H1 (cell line): ENCODE results near the gene USH1G. TPM values are rescaled to one million over a fixed set of nuclear protein-coding genes. Genes with fewer than 3 reads are reported as not detected.
A peak's percentile ranks its signal among the peaks of the same experiment; 100 is the strongest.

ENCODE experiments used
- CTCF ChIA-PET: fragments of 300-600 bp; sonication (Branson Sonifier 250); formaldehyde crosslinking; loops from one replicate; lab custom pipeline; 2021; ENCODE audit not compliant: partially characterized antibody; lab: Charles Lee
- POLR2A ChIA-PET: fragments of 300-600 bp; sonication (Branson Sonifier 250); formaldehyde crosslinking; loops from one replicate; lab custom pipeline; 2021; ENCODE audit warnings: inconsistent platforms; ENCODE audit not compliant: partially characterized antibody; lab: Charles Lee
- DNase-seq, 2 experiments: peaks; one replicate each; pipeline versions ENCODE4 v3.0.0 to v3.0.0-alpha.2; 2010 to 2022; ENCODE audit warnings: low spot score in 2 of 2, low read depth in 1 of 2, mixed read lengths in 1 of 2
- FAIRE-seq: peaks from 2 replicates; lab custom pipeline; 2011; peaks lifted over from hg19 to GRCh38; lab: Jason Lieb, UNC
- H2AFZ ChIP-seq: 2 replicates; pipeline ENCODE4 v1.8.1; 2012; ENCODE audit warnings: low read length, inconsistent platforms
- H2AK5ac ChIP-seq: 2 replicates; pipeline ENCODE4 v1.6.1; 2013; ENCODE audit warnings: low read depth, low read length
- H2BK120ac ChIP-seq: replicated peaks from 2 replicates; pipeline ENCODE3; 2013; ENCODE audit warnings: low read depth, low read length, inconsistent platforms
- H2BK12ac ChIP-seq: 2 replicates; pipeline ENCODE4 v1.6.1; 2013; ENCODE audit warnings: low read depth, low read length
- H2BK15ac ChIP-seq: 2 replicates; pipeline ENCODE4 v1.6.1; 2013; ENCODE audit warnings: low read length
- H2BK20ac ChIP-seq: 2 replicates; pipeline ENCODE4 v1.6.1; 2013; ENCODE audit warnings: low read length
- H2BK5ac ChIP-seq: 2 replicates; pipeline ENCODE4 v1.6.1; 2013; ENCODE audit warnings: low read depth, low read length
- H3K14ac ChIP-seq: 2 replicates; pipeline ENCODE4 v1.6.1; 2013; ENCODE audit warnings: inconsistent platforms; ENCODE audit not compliant: insufficient read length
- H3K18ac ChIP-seq: 2 replicates; pipeline ENCODE4 v1.6.1; 2013; ENCODE audit warnings: low read length; ENCODE audit errors: extremely low read depth
- H3K23ac ChIP-seq: 2 replicates; pipeline ENCODE4 v1.6.1; 2013; ENCODE audit warnings: inconsistent platforms; ENCODE audit not compliant: insufficient read length
- H3K23me2 ChIP-seq: 2 replicates; pipeline ENCODE4 v1.6.1; 2013; ENCODE audit warnings: low read depth, low read length
- H3K27ac ChIP-seq: 2 replicates; pipeline ENCODE4 v1.6.1; 2011; ENCODE audit warnings: low read depth, low read length, inconsistent platforms
- H3K27me3 ChIP-seq, 4 experiments: replicated peaks in 1 of 4; 1 replicate in 1 of 4; 2 replicates in 3 of 4; pipeline versions ENCODE4 v1.6.1 to v1.8.1; 2011 to 2013; ENCODE audit warnings: low read length in 3 of 4, mild to moderate bottlenecking in 3 of 4, inconsistent platforms in 2 of 4, mixed read lengths in 2 of 4, moderate library complexity in 1 of 4; ENCODE audit not compliant: control insufficient read depth in 3 of 4, insufficient read depth in 3 of 4; ENCODE audit errors: extremely low read depth in 1 of 4
- H3K36me3 ChIP-seq, 4 experiments: 2 replicates each; pipeline versions ENCODE4 v1.6.1 to v1.8.1; 2011 to 2013; ENCODE audit warnings: mild to moderate bottlenecking in 4 of 4, low read length in 3 of 4, moderate library complexity in 2 of 4, control low read depth in 1 of 4, inconsistent platforms in 1 of 4; ENCODE audit not compliant: insufficient read depth in 4 of 4, control insufficient read depth in 2 of 4
- H3K4ac ChIP-seq: replicated peaks from 2 replicates; pipeline ENCODE3; 2013; ENCODE audit warnings: low read length, low read depth, mixed read lengths, inconsistent platforms; ENCODE audit not compliant: insufficient read length
- H3K4me1 ChIP-seq, 4 experiments: replicated peaks in 1 of 4; 1 replicate in 1 of 4; 2 replicates in 3 of 4; pipeline versions ENCODE4 v1.6.1 to v1.8.1; 2011 to 2013; ENCODE audit warnings: low read length in 3 of 4, inconsistent platforms in 2 of 4, mixed read lengths in 1 of 4; ENCODE audit not compliant: insufficient read depth in 4 of 4, control insufficient read depth in 3 of 4
- H3K4me2 ChIP-seq, 2 experiments: 2 replicates each; pipeline versions ENCODE4 v1.6.1 to v1.8.1; 2011 to 2013; ENCODE audit warnings: low read depth in 2 of 2, low read length in 2 of 2, control low read depth in 1 of 2, inconsistent platforms in 1 of 2, mild to moderate bottlenecking in 1 of 2; ENCODE audit not compliant: insufficient read depth in 1 of 2
- H3K4me3 ChIP-seq, 4 experiments: fragments of 200-600, 300-600 bp in 1 of 4; sonication (generic), shearing (Covaris generic), sonication (Bioruptor Twin) in 1 of 4; 2 replicates each; pipeline versions ENCODE4 v1.5.1 to v1.8.1; 2011 to 2016; ENCODE audit warnings: low read length in 4 of 4, low read depth in 3 of 4, control low read depth in 2 of 4, inconsistent platforms in 2 of 4, mild to moderate bottlenecking in 2 of 4, mixed read lengths in 1 of 4, moderate library complexity in 1 of 4; ENCODE audit not compliant: insufficient read depth in 2 of 4; ENCODE audit errors: extremely low read depth in 1 of 4
- H3K56ac ChIP-seq: replicated peaks from 2 replicates; pipeline ENCODE3; 2013; ENCODE audit warnings: low read depth, mild to moderate bottlenecking, mixed read lengths, low read length, inconsistent platforms; ENCODE audit not compliant: insufficient read length
- H3K79me1 ChIP-seq: 2 replicates; pipeline ENCODE4 v1.6.1; 2013; ENCODE audit warnings: low read depth, low read length, control low read depth
- H3K79me2 ChIP-seq, 2 experiments: 2 replicates each; pipeline versions ENCODE4 v1.6.1 to v1.8.1; 2012 to 2013; ENCODE audit warnings: low read length in 2 of 2, mild to moderate bottlenecking in 2 of 2, inconsistent platforms in 1 of 2; ENCODE audit not compliant: insufficient read depth in 2 of 2, control insufficient read depth in 1 of 2
- H3K9ac ChIP-seq, 4 experiments: replicated peaks in 1 of 4; 1 replicate in 1 of 4; 2 replicates in 3 of 4; pipeline versions ENCODE4 v1.6.1 to v1.8.1; 2011 to 2013; ENCODE audit warnings: low read depth in 3 of 4, low read length in 3 of 4, control low read depth in 2 of 4, mild to moderate bottlenecking in 2 of 4, moderate library complexity in 2 of 4, inconsistent platforms in 1 of 4; ENCODE audit errors: extremely low read depth in 1 of 4
- H3K9me3 ChIP-seq, 2 experiments: 2 replicates each; pipeline versions ENCODE4 v1.6.1 to v1.8.1; 2012 to 2013; ENCODE audit warnings: mild to moderate bottlenecking in 2 of 2, moderate library complexity in 2 of 2, control low read depth in 1 of 2, inconsistent platforms in 1 of 2, low read depth in 1 of 2, low read length in 1 of 2, mixed read lengths in 1 of 2; ENCODE audit not compliant: insufficient read depth in 2 of 2
- H4K20me1 ChIP-seq, 2 experiments: replicated peaks in 1 of 2; 2 replicates each; pipeline versions ENCODE3 to v1.8.1; 2011 to 2013; ENCODE audit warnings: inconsistent platforms in 2 of 2, low read length in 2 of 2, mild to moderate bottlenecking in 1 of 2; ENCODE audit not compliant: insufficient read depth in 2 of 2, control insufficient read depth in 1 of 2
- H4K5ac ChIP-seq: 2 replicates; pipeline ENCODE4 v1.6.1; 2013; ENCODE audit warnings: low read length, low read depth, mixed read lengths, inconsistent platforms; ENCODE audit not compliant: insufficient read length
- H4K8ac ChIP-seq: 2 replicates; pipeline ENCODE4 v1.8.0; 2013; ENCODE audit warnings: mild to moderate bottlenecking, moderate library complexity, low read length, inconsistent platforms; ENCODE audit not compliant: insufficient read depth; ENCODE audit errors: extremely low read depth
- H4K91ac ChIP-seq: replicated peaks from 2 replicates; pipeline ENCODE3; 2013; ENCODE audit warnings: low read length, mixed read lengths, inconsistent platforms; ENCODE audit not compliant: insufficient read length
- BCL11A ChIP-seq, 2 experiments: IDR thresholded peaks; one replicate each; pipeline ENCODE4 v1.6.1; 2011; ENCODE audit warnings: low read depth in 2 of 2, low read length in 2 of 2, mild to moderate bottlenecking in 2 of 2
- CBX8 ChIP-seq: fragments of 300-800, 300-1000 bp; sonication (generic); IDR thresholded peaks from 2 replicates; pipeline ENCODE4 v1.7.1; 2016; ENCODE audit warnings: low read depth, low read length, borderline replicate concordance
- CEBPB ChIP-seq: IDR thresholded peaks from 2 replicates; pipeline ENCODE4 v1.6.1; 2012; ENCODE audit warnings: low read depth, low read length
- CHD1 ChIP-seq: IDR thresholded peaks from 2 replicates; pipeline ENCODE4 v1.6.1; 2012; ENCODE audit warnings: low read depth, low read length, improper control_type of control experiment
- CREB1 ChIP-seq: IDR thresholded peaks from 2 replicates; pipeline ENCODE4 v1.6.1; 2012; ENCODE audit warnings: inconsistent platforms
- JUN ChIP-seq: IDR thresholded peaks from 2 replicates; pipeline ENCODE4 v1.6.1; 2011; ENCODE audit warnings: low read depth, mild to moderate bottlenecking, improper control_type of control experiment, low read length
- JUND ChIP-seq: IDR thresholded peaks from 2 replicates; pipeline ENCODE4 v1.6.1; 2011; ENCODE audit warnings: mild to moderate bottlenecking, improper control_type of control experiment, low read length
- KDM4A ChIP-seq: IDR thresholded peaks from one replicate; pipeline ENCODE4 v1.7.1; 2012; ENCODE audit warnings: low read depth, mild to moderate bottlenecking, moderate library complexity, low read length, inconsistent platforms; ENCODE audit not compliant: severe bottlenecking
- POLR2AphosphoS5 ChIP-seq: IDR thresholded peaks from 2 replicates; pipeline ENCODE4 v1.6.1; 2011; ENCODE audit warnings: low read depth, low read length
- SAP30 ChIP-seq: fragments of 300-600 bp; sonication (generic); IDR thresholded peaks from 2 replicates; pipeline ENCODE4 v1.7.1; 2012; ENCODE audit warnings: low read length, moderate library complexity, mild to moderate bottlenecking, inconsistent platforms; ENCODE audit not compliant: insufficient read depth, insufficient replicate concordance
- SRF ChIP-seq: IDR thresholded peaks from 2 replicates; pipeline ENCODE4 v1.6.1; 2011; ENCODE audit warnings: mild to moderate bottlenecking, low read depth, low read length, moderate library complexity
- WGBS, 2 experiments: shearing (Covaris generic) in 1 of 2; methylation state at CpG; one replicate each; pipeline versions ENCODE4 v1.1.6 to v1.1.7; 2013 to 2015; ENCODE audit warnings: low lambda C conversion rate in 2 of 2, mixed read lengths in 2 of 2, inconsistent platforms in 1 of 2, low coverage in 1 of 2, missing lambda C conversion rate in 1 of 2; ENCODE audit not compliant: insufficient replicate concordance in 2 of 2, insufficient coverage in 1 of 2, insufficient read length in 1 of 2; ENCODE audit errors: extremely low coverage in 1 of 2, missing lambda C conversion rate in 1 of 2; 5-methylcytosine and 5-hydroxymethylcytosine counted together
- polyA plus RNA-seq, 7 experiments: library from polyadenylated mRNA; depleted of rRNA in 3 of 7; stranded (reverse) in 5 of 7; unstranded in 2 of 7; fragments of >200 nt in 5 of 7; fragments of 200-250 nt in 2 of 7; gene quantifications; 1 replicate in 5 of 7; 2 replicates in 1 of 7; 4 replicates in 1 of 7; pipeline versions ENCODE4 v1.2.1 to v1.2.3, GENCODE V29; 2011 to 2013; ENCODE audit warnings: missing spikeins in 2 of 7, mixed read lengths in 2 of 7
- total RNA-seq: library from RNA; stranded (reverse); fragmentation: NEBNext Ultra II Directional; extraction: Animal tissue kit (Norgen Biotek cat#: 25700); gene quantifications from 2 replicates; pipeline ENCODE4 v1.2.1, GENCODE V29; 2021
- TF ChIP-seq, protein P1 (sequence below): IDR thresholded peaks from 2 replicates; pipeline ENCODE4 v1.6.1; 2012; ENCODE audit warnings: inconsistent platforms

The USH1G gene
- total and polyA plus RNA-seq, 2 of the 8 experiments (the other 6 are each of a cell fraction or from before 2014, with no cell fraction given): 1.6 to 4.3 TPM

DNA sequence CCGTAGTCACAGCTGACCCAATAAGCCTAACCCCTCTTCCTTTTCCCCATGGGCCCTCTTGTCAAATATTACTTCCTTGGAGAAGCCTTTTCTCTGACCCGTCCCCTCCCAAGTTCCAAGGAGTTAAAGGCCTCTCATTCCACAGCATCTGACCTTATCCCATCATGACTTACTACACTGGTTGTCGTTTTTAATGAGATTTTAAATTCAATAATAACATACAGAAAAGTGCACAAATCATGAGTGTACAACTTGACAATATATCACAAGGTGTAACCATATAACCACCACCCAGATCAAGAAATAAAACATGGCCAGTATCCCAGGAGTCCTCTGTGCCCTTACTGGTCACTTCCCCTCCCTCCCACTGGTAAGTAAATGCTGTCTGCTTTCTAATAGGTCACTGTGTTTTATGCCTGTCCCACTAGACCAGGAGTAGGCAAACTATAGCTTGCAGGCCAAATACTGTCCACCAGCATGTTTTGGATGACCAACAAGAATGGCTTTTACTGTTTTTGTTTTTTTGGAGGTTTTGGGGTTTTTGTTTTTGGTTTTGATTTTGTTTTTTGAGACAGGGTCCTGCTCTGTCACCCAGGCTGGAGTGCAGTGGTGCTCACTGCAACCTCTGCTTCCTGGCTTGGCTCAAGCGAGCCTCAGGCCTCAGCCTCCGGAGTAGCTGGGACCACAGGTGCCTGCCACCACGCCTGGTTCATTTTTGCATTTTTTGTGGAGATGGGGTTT lies 49.0 kb downstream of the USH1G start:
- ChIA-PET POLR2A (interaction anchor here (0.6 to 2.6 kb wide), 19 partner anchors 8 to 336 kb away, joined by 3 to 17 read pairs (median 4); partner anchors contain the start of gene SLC16A5), CTCF (interaction anchor here (1.0 to 81.0 kb wide), 6 partner anchors 14 to 88 kb away, joined by 3 to 2981 read pairs (median 6); partner anchors contain the start of genes GRIN2C, NAT9 and OTOP2)
- Histone ChIP-seq H3K27me3 (peaks cover 0 to 3% (median 0%) of the 10 kb centered on the region in 4 experiments; a peak in 2 of 7 replicates), H3K23ac (no peak overlapping the region), H3K27ac (peak overlapping the region; percentile 90; the same call in 1 of the 2 replicates), H3K36me3 (no peaks in the 10 kb centered on the region), H3K56ac (no peak overlapping the region), H3K4me1 (peaks cover 0 to 14% (median 6%) of the 10 kb centered on the region in 4 experiments; a peak in 6 of 7 replicates), H4K5ac (no peak overlapping the region), H3K4me2 (peak overlapping the region; percentile 63 to 100), H3K14ac (no peak overlapping the region), H4K91ac (no peak overlapping the region), H3K9ac (peak overlapping the region; percentile 77 to 98 (median 90)), H2BK120ac (no peak overlapping the region), H2AK5ac (no peak overlapping the region), H3K79me1 (peaks cover 7% of the 10 kb centered on the region; the same call in 1 of the 2 replicates), H2AFZ (no peak overlapping the region), H2BK20ac (no peak overlapping the region), H4K20me1 (no peaks in the 10 kb centered on the region), H3K9me3 (no peaks in the 10 kb centered on the region), H4K8ac (no peak overlapping the region), H3K4ac (no peak overlapping the region), H3K4me3 (peak overlapping the region; percentile 69 to 99 (median 81)), H3K18ac (no peak overlapping the region; the same call in 1 of the 2 replicates), H2BK5ac (no peak overlapping the region), H2BK12ac (no peak overlapping the region), H3K23me2 (peaks cover 10% of the 10 kb centered on the region), H2BK15ac (no peak overlapping the region), H3K79me2 (no peaks in the 10 kb centered on the region; a peak in 1 of 4 replicates)
- DNase-seq (no peak), FAIRE-seq (no peak)
- WGBS, 2 experiments: 65% methylated on average over 6 of the region's 6 CpGs; no CpG with 5 or more reads in 1 of the 2 experiments
- no peak for TF ChIP-seq CBX8
- TF ChIP-seq CHD1: no peak
- no peak for TF ChIP-seq SAP30
- TF ChIP-seq KDM4A: no peak
- TF ChIP-seq JUND: no peak
- TF ChIP-seq, protein P1, sequence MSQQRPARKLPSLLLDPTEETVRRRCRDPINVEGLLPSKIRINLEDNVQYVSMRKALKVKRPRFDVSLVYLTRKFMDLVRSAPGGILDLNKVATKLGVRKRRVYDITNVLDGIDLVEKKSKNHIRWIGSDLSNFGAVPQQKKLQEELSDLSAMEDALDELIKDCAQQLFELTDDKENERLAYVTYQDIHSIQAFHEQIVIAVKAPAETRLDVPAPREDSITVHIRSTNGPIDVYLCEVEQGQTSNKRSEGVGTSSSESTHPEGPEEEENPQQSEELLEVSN: no peak
- TF ChIP-seq SRF: no peak
- no peak for TF ChIP-seq CREB1
- TF ChIP-seq BCL11A (IDR thresholded peaks at IDR 0.05; ENCODE audit: low read depth in 2 of 2, low read length in 2 of 2): no peak
- TF ChIP-seq CEBPB: no peak
- TF ChIP-seq JUN: no peak
- no peak for TF ChIP-seq POLR2AphosphoS5
